Prostate gland (tissue), 2 donors: Measurements from ENCODE around the gene ACOXL.

Experiments
- CTCF ChIP-seq, 4 experiments: fragments of 200-600 bp in 2 of 4; fragments of 450-650 bp in 2 of 4; sonication (generic) in 2 of 4; IDR thresholded peaks; 1 replicate in 3 of 4; 2 replicates in 1 of 4; pipeline ENCODE4 v1.5.1; 2016 to 2019; ENCODE audit warnings: antibody characterized with exemption in 4 of 4, mild to moderate bottlenecking in 2 of 4, moderate library complexity in 2 of 4
- POLR2A ChIP-seq: fragments of 450-650 bp; IDR thresholded peaks from one replicate; pipeline ENCODE4 v1.6.1; 2016; ENCODE audit warnings: antibody characterized with exemption, mild to moderate bottlenecking

- TF ChIP-seq POLR2A = no peak
- no peak for TF ChIP-seq CTCF (IDR thresholded peaks at IDR 0.05)
These were observed 336.2 kb downstream of the ACOXL start for GRCh38 chr2:111068435-111069058.
